ENCODE data around the gene RABEPK.
"Not testable (repeated sequence)": the region's sequence is repeated elsewhere in the genome, so short reads cannot be mapped to it uniquely, and the experiment has no call there.

RABEPK gene

DNA sequence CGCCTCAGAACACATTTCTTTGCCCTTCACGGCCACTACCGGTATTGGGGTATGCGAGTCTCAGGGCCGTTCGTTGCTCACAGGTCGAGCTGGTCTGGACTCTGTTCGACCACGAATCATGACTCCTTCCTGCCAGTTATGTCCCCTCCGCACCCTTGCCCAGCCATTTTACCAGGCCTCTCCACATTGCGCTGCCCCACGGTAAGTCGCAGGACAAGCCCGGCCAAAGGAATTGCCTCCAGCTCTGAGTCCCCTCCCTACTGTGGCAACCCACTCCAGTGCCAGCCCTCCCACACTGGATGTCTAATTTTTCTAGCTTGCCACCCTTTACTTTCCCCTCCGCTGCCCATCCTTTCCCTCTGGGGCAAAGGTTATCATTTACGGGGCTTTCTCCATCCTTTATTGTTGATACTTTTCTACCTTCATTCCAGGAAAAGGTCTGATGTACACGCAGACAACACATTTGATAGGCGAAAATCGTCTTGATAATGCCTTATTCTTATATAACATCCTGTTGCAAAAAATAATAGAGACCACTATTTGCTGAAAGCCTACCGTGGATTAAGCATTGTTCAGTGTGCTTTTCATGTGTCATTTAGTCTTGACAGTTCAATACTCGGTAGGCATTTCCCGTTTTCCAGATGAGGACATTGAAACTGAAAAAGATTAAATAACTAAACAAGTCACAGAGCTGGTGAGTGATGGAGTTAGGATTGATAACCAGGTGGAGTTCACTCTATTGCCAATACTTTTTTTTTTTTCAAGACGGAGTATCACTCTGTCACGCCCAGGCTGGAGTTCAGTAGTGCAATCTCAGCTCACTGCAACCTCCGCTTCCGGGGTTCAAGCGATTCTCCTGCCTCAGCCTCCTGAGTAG is 41.8 kb downstream of the RABEPK start:
- no peak for DNase-seq (ENCODE audit: low read depth, low spot score)

GRCh38 chr9:125243792-125244260 is 43.5 kb downstream of the RABEPK start:
- DNase-seq (ENCODE audit: low read depth, low spot score) = no peak
- H3K27ac ChIP-seq = peak overlapping the region; percentile 96

More for the DNA sequence above, 41.8 kb downstream of the RABEPK start:
- H3K27ac ChIP-seq = peak overlapping the region; percentile 96

DNA sequence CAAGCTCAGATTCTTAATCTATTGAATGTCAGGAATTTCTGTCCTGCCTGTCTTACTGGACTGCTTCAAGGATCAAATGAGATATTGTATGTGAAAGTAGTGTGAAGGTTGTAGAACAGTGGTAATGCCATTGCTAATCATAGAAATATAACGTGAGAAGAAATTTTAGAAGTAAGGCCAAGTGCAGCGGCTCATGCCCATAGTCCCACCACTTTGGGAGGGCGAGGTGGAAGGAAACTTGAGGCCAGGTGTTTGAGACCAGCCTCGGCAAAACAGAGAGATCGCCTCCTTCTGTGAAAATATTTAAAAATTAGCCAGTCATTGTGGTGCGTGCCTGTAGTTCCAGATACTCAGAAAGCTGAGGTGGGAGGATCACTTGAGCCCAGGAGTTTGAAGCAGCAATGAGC is 45.9 kb downstream of the RABEPK start:
- H3K27ac ChIP-seq = no peak overlapping the region
- DNase-seq (ENCODE audit: low read depth, low spot score) = no peak

DNA sequence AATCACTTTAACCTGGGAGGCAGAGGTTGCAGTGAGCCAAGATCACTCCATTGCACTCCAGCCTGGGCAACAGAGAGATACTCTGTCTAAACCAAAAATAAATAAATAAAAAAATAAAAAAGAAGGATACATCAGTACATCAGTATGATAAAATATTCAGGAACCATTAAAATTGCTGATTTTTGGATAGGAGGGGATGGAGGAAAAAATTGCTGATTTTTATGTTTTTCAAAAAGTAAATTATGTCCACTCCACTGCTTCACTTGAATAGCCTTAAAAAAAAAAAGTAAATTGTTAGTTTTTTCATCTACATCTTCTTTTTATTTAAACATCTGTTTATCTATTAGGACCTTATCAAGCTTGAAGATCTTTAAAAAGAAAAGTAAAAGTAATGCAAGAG is 53.9 kb downstream of the RABEPK start:
- DNase-seq (ENCODE audit: low read depth, low spot score) = no peak
- H3K27ac ChIP-seq = no peak overlapping the region

DNA sequence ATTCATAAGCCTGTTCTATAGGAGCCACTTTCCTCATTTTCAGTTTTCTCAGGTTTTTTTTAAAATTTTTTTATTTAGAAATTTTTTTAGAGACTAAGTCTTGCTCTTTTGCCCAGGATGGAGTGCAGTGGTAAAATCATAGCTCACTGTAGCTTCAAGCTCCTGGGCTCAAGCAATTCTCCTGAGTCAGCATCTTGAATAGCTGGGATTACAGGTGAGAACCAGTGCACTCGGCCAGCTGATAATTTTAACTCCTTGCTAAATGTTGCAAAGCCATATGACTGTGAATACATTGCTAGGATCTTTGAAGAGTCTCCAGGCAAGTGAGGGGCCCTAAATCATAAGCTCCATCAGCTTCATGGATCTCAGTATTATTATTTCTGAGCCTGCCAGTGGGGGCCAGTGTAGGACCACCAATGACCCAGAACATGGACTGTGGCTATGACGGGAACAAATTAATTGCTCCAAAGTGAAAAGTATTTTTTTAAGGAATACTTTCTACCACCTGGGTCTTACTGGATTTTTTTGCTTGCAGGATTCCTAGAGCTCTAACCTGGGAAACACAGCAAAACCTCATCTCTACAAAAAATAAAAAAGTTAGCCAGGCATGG is 55.5 kb downstream of the RABEPK start:
- no peak for DNase-seq (ENCODE audit: low read depth, low spot score)

DNA sequence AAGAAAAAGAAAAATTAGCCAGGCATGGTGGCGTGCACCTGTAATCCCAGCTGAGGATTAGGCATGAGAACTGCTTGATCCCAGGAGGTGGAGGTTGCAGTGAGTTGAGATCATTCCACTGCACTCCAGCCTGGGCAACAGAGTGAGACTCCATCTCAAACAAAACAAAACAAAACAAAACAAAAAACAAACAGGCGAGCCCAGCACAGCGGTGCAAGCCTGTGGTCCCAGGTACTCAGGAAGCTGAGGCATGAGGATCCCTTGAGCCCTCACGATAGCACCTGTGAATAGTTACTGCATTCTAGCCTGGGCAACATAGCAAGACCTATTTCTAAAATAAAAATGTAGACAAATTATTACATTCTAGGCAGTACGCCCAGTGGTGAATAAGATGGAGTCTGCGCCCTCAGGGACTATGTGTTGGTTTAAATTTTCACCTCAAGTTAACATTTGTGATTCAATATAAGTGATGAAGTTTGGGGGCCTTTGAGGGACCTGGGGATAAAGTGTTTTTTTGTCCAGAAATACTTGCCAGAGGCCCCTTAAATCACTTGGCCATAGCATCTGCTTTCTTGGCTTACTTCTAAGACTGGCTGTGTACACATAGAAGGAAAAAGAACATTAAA is 57.9 kb downstream of the RABEPK start:
- H3K27ac ChIP-seq = no peak overlapping the region
- DNase-seq (ENCODE audit: low read depth, low spot score) = no peak

More for the DNA sequence above, 55.5 kb downstream of the RABEPK start:
- H3K27ac ChIP-seq = no peak overlapping the region

DNA sequence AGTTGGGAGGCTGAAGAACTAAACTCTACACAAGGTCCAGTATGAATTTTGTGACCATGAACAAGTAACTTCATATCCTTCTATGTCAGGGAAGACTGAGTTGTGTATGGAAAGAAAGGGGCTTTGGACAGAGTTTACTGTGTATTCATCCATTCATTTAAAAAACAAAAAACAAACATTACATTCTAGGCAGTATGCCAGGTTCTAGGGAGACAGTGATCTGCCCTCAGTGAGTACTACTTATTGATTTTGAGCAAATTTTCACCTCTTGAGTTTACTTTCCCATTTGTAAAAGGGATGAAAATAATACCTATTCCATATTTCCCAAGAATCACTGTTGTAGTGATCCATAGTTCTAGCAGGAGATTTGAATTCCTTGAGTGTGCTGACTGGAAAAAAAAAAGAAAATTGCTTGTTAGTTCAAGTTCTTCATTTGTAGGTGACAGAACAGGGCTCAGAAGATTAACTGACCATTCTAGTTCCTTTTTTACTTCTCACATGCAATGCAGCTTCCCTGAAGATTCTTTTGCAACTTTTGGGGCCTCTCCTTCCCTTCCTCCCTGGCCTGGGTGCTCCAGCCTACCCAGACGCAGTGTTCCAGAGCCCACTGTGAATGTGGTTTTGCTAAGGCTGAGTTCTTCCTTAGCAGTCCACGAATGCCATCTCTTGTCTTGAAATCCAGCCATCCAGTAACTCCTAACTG is 58.6 kb downstream of the RABEPK start:
- DNase-seq (ENCODE audit: low read depth, low spot score) = no peak
- H3K27ac ChIP-seq = no peak overlapping the region

DNA sequence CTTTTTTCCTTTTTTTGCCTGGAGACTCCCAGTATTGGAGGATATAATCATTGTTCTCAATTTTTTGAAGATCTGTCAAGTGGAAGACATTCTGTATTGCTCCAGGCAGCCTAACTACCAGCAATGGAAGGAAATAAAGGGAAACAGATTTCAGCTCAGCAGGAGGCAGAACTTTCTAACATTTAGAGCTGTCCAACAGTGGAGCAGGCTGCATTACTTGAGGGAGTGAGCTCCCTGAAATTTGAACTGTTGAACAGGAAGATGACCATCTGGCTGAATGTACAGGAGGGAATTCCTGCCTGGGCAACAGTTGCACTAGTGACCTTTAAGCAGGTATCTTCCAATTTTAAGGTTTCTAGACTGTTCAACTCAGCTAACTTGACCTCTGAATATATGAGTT is 60.2 kb downstream of the RABEPK start:
- DNase-seq (ENCODE audit: low read depth, low spot score) = no peak
- H3K27ac ChIP-seq = no peak overlapping the region

GRCh38 chr9:125261501-125262293 is 61.4 kb downstream of the RABEPK start, which contains the start of gene GAPVD1:
Gene GAPVD1, plus strand, starts transcription at chr9:125261826. Its CDS starts 37,096 bp downstream, at chr9:125298922.
- peak within 1 kb of the TSS; percentile 49 for H3K27ac ChIP-seq
- DNase-seq (ENCODE audit: low read depth, low spot score) = no peak

GRCh38 chr9:125262294-125262991 is 62.1 kb downstream of the RABEPK start:
- DNase-seq (ENCODE audit: low read depth, low spot score) = no peak
- peak overlapping the region; percentile 49 for H3K27ac ChIP-seq

DNA sequence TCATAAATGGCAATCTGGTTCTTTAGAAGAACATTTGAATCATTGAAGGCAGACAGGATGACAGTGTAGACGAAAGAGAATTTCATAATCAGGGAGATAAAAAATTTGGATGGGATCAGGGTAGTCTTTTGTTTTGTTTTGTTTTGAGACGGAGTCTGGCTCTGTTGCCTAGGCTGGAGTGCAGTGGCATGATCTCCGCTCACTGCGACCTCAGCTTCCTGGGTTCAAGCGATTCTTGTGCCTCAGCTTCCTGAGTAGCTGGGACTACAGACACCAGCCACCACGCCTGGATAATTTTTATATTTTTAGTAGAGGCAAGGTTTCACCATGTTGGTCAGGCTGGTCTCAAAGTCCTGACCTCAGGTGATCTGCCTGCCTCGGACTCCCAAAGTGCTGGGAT is 63.7 kb downstream of the RABEPK start:
- DNase-seq (ENCODE audit: low read depth, low spot score); H3K27ac ChIP-seq: not testable (repeated sequence)

- DNase-seq (ENCODE audit: low read depth, low spot score) = no peak
- H3K27ac ChIP-seq = no peak overlapping the region
Observed at GRCh38 chr9:125268394-125269013, 68.2 kb downstream of the RABEPK start.

DNA sequence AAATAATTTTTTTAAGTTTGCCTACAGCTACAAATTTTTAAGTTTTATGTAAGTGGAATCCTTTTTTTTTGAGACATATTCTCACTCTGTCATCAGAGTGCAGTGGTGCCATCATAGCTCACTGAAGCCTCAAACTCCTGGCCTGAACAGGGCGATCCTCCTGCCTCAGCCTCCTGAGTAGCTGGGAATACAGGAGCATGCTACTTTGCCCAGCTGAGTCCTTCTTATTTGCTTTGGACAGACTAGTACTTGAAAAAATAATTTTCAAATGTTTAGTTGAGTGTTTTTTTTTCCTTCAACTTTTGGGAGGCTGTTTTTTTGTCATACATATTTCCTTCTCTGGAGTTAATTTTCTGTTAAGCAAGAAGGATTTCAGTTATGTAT is 68.7 kb downstream of the RABEPK start:
- no peak for DNase-seq (ENCODE audit: low read depth, low spot score)
- no peak overlapping the region for H3K27ac ChIP-seq

- peak overlapping the region; percentile 71 for H3K27ac ChIP-seq
- DNase-seq (ENCODE audit: low read depth, low spot score) = no peak
Observed at GRCh38 chr9:125271081-125271480, 70.7 kb downstream of the RABEPK start.

- no peak for DNase-seq (ENCODE audit: low read depth, low spot score)
- H3K27ac ChIP-seq = peak overlapping the region; percentile 71
Observed at GRCh38 chr9:125272697-125273096, 72.4 kb downstream of the RABEPK start.

GRCh38 chr9:125276771-125277170 is 76.4 kb downstream of the RABEPK start:
- H3K27ac ChIP-seq = no peak overlapping the region
- DNase-seq (ENCODE audit: low read depth, low spot score) = no peak

DNA sequence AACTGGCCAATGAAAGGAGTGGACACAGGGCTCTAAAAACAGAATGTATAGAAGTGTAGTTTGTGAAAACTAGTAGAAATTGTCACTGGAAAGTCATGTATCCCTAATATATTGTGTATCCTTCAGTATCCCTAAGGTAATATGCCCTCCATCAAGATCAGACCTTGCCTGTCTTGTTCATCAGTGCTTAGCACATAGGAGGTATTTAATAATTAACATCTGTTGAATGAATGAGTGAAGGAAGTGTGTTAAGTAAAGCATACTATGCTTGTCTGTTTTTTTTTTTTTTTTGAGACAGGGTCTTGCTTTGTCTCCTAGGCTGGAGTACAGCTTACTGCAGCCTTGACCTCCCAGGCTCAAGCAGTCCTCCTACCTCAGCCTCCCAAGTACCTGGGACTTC is 77.1 kb downstream of the RABEPK start:
- no peak for DNase-seq (ENCODE audit: low read depth, low spot score)
- no peak overlapping the region for H3K27ac ChIP-seq

DNA sequence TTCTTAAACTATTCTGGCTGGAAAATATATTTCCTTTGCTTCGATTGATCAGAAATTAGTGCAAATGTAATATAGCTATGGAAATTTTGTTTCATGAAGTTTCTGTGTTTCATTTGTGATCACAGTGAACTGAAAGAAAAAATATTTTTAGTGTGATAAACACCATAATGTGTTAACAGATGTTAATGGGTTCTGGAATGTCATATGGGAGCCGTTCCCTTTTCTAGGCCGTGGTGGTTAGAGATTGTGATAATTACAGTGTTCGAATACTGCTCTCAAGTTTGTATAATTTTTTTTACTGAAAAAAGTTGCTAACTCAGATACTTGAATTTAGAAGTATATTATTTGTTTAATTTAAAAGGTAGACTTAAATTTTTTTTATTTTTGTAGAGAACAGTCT is 80.6 kb downstream of the RABEPK start:
- no peak for DNase-seq (ENCODE audit: low read depth, low spot score)
- H3K27ac ChIP-seq = no peak overlapping the region

Data from epithelial cell of prostate (primary cell).